Measurements from ENCODE around the gene SH3RF2.

GRCh38 chr5:145965804-145966203, 29.4 kb downstream of the SH3RF2 start:
- TF ChIP-seq CTCF (conservative IDR thresholded peaks at IDR 0.05 in 1 of 2, IDR thresholded peaks at IDR 0.05 in 1 of 2; ENCODE audit: low read depth in 1 of 2, low read length in 2 of 2) (no peak), EZH2 (IDR thresholded peaks at IDR 0.05; ENCODE audit: low read length, missing control alignments) (no peak)
